ENCODE data around the gene RTEL1.

DNA sequence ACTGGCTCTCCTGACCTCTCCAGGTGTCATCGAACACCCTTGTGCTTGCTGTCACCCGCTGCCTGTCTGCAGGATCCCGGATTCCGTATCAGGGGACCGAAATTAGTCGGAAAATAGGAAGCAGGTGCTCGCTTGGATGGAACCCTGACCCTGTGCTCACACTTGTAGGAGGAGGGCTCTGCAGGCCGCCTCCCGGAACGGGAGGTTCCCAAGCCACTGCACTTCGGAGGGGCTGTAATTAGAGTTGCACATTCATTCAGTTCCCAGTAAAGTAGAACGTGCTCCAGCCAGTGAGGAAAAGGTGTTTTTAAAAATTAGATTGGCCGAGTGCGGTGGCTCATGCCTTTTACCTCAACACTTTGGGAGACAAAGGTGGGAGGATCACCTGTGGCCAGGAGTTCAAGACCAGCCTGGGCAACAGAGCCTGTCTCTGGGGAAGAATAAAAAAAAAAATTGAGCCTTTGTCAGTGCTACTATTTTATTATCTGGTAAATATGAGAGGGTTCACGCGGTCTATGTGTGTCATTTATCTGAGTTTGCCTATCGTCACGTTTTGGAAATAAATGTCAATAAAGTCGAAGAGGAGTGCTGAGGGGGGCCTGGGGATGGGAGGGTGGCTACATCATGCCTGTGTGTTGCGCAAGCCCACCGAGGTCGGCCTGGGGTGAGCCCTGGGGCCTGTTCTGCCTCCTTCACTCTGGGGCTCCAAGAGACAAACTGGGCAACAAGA is 29.7 kb upstream of the RTEL1 start:
- TF ChIP-seq, protein P1, sequence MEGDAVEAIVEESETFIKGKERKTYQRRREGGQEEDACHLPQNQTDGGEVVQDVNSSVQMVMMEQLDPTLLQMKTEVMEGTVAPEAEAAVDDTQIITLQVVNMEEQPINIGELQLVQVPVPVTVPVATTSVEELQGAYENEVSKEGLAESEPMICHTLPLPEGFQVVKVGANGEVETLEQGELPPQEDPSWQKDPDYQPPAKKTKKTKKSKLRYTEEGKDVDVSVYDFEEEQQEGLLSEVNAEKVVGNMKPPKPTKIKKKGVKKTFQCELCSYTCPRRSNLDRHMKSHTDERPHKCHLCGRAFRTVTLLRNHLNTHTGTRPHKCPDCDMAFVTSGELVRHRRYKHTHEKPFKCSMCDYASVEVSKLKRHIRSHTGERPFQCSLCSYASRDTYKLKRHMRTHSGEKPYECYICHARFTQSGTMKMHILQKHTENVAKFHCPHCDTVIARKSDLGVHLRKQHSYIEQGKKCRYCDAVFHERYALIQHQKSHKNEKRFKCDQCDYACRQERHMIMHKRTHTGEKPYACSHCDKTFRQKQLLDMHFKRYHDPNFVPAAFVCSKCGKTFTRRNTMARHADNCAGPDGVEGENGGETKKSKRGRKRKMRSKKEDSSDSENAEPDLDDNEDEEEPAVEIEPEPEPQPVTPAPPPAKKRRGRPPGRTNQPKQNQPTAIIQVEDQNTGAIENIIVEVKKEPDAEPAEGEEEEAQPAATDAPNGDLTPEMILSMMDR (IDR thresholded peaks at IDR 0.05): no peak
- TF ChIP-seq EZH2 (IDR thresholded peaks at IDR 0.05; ENCODE audit: borderline replicate concordance, insufficient read depth, low read depth, low read length, poor library complexity, severe bottlenecking): no peak
